ENCODE data around the gene PGA4.
A peak's percentile ranks its signal among the peaks of the same experiment; 100 is the strongest.
"Not testable (repeated sequence)": the region's sequence is repeated elsewhere in the genome, so short reads cannot be mapped to it uniquely, and the experiment has no call there.

The PGA4 gene

DNA sequence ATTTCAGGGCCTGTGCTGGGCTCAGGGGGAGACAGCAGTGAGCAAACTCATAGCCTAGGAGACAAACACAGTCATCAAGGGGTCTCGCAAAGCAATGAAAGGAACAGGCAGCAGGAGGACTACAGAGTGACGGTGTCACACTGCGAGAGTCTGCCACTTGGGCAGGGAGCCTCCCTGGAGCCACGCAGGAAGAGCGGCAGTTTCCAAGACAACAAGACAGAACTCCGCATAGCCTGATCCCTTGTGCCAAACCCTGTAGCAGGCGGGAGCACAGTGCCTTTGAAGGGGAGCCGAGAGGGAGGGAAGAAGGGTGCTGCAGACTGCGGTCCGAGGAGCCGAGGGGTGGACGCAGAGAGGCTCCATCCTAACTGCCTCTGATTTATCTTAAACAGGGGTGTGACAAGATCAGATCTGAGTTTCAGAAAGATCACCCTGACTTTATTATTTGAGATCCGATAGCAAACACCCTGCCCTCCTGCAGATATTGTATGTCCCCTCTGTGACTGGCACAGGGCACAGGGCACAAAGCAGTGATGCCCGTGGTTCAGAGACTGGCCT lies 17.6 kb upstream of the PGA4 start:
- DNase-seq = peak in 2 of 14 donors; percentile 6 to 63

DNA sequence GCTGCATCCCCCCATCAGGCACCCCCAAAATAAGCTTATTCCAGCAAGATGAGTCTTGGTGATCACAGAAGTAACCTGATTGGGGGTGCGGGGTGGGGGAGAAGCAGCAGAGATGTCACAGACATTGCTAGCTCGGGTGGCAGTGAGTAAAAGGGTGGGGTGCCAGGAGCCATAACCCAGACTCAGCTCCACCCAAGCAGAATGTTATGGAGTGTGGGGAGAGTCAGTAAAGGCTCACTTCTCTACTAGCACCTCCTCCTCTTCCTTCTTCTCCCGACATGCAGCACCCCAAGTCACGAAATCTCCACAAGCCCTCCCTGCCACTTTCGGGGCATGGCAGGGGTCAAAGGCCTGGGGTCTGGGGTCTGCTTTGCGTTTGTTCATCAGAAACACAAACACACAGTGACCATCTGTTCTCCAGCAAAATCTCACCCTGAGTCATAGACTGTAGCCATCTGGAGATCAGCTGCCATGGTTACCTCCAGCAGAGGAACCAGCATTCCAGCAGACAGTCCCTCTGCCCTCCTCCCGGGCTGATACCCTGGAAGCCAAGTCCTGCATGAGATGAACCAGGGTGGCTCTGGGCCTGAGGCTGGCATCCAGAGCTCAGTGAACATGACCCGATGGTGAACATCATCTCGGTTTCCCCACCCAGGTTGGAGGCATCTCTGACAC lies 14.4 kb upstream of the PGA4 start:
- DNase-seq = not testable (repeated sequence)

DNA sequence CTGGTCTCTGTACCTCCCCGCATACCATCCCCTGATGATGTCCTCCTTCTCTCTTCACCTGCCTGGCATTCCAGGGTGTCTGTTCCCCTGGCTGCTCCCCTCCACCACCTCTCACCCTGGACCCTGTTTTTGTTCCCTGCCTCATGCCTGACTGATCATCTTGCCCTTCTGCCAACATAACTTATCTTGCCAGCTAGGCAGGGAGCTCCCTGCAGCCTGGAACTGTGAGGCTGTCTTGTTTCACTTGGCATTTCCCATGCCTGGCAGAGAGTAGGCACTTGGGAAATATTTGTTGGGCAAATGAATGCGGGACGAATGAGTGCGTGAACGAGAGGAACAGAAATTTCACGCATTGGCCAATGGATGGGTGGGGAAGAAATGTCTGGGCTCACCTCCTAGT lies 11.5 kb upstream of the PGA4 start:
- not testable (repeated sequence) for DNase-seq

DNA sequence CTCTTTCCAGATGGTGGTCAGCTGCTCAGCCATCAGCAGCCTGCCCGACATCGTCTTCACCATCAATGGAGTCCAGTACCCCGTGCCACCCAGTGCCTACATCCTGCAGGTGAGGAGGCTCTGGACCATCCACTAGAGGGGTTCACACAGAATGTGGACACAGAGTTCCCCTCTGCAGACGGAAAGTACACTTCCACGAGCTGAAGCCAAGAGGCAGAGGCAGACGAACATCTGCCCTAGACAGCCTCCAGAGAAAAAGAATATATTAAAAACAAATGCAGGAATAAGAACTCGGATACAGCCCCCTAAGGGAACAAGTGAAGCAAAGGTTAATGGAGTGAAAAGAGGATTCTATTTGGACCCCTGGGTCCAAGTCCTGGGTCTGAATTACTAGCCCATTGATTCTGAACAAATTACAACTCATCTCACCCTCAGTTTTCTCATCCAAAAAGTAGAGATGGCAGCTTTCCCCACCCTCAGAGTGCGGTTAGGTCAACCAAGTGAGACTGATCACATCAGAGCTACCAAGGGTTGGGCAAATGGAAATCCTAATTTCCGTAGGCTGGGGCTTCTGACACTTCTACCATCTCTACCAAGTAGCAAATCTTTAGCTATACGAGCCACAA lies 10.7 kb upstream of the PGA4 start:
- DNase-seq = not testable (repeated sequence)

DNA sequence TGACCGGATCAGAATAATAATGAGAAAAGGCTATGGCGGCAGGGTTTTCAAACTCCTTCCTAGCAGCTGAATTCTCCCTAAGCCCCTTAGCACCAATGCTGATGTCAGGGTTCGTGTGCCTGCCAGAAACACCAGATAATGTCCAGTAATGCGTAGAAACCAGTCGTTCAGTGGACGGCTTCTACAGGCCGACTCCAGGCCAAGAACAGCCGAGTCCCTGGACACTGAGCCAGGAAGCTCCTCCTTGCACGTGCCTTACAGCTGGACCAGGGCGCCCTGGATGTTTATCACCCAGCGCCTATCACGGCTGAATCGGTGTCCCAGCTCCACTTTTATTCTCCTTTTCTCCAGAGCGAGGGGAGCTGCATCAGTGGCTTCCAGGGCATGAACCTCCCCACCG lies 9.9 kb upstream of the PGA4 start:
- DNase-seq = not testable (repeated sequence)

DNA sequence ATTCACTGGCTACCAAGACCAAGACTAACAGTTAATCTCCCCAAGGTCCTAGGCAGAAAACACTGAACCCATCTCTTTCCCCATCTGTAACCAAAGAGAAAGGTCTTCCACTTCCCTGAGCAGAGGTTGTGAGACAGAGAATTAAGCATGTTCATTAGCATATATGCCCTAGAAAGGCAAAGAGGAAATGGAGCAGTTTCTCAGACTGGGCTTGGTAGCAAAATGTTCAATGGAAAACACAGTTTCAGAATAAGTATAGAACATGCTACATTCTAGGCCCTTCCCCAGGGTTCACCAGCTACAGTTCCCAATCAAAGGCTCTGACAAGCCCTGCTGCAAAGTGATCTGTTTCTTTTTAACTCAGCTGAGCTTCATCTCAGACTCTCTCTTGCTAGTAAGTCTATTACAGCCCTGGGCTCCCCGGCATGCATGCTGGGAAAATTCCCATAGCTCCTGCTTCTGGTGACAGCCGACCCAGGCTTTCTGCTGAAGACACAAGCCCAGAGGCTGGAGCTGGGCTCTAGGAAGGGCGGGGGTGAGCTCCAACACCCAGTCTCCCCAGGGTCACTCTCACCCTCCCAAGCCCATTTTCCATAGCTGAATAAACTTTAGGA lies 8.3 kb upstream of the PGA4 start:
- not testable (repeated sequence) for DNase-seq

DNA sequence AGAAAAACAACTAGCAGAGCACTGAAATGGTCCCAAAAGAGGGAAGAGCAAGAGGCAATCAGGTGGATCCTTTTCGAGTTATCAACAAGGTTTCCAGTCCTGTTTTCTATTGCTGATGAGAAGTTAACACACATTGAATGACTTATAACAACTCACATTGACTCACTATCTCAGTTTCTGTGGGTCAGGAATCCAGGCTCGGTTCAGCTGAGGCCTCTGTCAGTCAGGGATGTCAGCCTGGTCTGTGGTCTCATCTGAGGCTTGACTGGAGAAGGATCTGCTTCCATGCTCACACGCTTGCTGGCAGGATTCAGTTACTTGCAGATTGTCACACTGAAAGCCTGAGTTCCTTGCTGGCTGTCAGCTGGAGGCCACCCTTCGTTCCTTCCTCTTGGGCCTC lies 3.8 kb upstream of the PGA4 start:
- not testable (repeated sequence) for DNase-seq

DNA sequence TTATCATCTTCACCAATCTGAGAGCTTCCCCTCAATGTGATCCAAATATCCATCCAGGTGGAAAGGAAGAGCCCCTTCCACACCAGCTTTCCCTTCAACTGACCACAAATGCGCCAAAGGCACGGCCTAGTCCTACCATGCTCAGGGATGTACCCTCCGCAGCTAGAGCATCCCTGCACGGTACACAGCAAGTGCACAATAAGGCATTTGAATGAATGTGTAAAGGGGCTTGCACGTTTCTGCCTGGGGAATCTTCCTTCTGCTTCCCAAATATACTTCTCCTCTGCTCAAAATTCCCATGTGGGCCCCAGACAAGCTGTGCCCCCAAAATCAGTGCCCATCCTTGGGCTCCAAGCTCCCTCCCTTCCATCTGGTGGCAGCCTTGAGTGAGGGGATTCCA lies 3.1 kb upstream of the PGA4 start:
- not testable (repeated sequence) for DNase-seq

DNA sequence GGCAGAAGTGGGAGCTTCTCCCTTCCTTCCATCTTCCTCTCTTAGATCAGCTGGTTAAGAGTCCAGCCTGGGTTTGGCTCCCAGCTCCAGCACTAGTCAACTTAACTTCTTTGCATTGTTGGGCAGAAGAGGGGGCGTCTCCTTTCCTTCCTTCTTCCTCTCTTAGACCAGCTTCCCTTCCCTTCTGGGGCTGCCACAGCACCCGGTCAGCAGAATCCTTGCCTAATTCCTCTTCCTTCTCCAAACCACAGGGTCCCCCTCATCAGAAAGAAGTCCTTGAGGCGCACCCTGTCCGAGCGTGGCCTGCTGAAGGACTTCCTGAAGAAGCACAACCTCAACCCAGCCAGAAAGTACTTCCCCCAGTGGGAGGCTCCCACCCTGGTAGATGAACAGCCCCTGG lies 545 bp downstream of the PGA4 start:
- DNase-seq = not testable (repeated sequence)

DNA sequence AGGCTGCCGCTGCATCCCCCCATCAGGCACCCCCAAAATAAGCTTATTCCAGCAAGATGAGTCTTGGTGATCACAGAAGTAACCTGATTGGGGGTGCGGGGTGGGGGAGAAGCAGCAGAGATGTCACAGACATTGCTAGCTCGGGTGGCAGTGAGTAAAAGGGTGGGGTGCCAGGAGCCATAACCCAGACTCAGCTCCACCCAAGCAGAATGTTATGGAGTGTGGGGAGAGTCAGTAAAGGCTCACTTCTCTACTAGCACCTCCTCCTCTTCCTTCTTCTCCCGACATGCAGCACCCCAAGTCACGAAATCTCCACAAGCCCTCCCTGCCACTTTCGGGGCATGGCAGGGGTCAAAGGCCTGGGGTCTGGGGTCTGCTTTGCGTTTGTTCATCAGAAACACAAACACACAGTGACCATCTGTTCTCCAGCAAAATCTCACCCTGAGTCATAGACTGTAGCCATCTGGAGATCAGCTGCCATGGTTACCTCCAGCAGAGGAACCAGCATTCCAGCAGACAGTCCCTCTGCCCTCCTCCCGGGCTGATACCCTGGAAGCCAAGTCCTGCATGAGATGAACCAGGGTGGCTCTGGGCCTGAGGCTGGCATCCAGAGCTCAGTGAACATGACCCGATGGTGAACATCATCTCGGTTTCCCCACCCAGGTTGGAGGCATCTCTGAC lies 4.5 kb downstream of the PGA4 start:
- DNase-seq = not testable (repeated sequence)

DNA sequence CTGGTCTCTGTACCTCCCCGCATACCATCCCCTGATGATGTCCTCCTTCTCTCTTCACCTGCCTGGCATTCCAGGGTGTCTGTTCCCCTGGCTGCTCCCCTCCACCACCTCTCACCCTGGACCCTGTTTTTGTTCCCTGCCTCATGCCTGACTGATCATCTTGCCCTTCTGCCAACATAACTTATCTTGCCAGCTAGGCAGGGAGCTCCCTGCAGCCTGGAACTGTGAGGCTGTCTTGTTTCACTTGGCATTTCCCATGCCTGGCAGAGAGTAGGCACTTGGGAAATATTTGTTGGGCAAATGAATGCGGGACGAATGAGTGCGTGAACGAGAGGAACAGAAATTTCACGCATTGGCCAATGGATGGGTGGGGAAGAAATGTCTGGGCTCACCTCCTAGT lies 7.3 kb downstream of the PGA4 start:
- DNase-seq = not testable (repeated sequence)

DNA sequence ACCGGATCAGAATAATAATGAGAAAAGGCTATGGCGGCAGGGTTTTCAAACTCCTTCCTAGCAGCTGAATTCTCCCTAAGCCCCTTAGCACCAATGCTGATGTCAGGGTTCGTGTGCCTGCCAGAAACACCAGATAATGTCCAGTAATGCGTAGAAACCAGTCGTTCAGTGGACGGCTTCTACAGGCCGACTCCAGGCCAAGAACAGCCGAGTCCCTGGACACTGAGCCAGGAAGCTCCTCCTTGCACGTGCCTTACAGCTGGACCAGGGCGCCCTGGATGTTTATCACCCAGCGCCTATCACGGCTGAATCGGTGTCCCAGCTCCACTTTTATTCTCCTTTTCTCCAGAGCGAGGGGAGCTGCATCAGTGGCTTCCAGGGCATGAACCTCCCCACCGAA lies 8.9 kb downstream of the PGA4 start:
- not testable (repeated sequence) for DNase-seq

DNA sequence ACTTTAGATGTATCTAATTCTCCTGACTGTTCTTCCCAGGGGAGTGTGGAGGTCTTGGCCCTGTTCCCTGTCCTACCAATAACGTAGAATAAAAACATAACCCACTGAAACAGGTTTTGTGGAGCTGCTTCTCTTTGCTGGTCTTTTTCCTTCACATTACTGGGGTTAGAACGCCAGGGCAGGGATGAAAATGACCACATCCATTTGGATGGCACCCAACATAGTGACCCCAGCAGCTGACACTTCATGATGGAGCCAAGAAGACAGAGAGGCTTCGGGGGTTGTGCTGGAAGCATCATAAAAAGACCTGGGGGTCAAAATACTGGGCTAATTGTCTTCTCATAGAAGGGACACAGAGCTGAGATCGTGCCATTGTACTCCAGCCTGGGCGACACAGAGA lies 9.4 kb downstream of the PGA4 start:
- not testable (repeated sequence) for DNase-seq

DNA sequence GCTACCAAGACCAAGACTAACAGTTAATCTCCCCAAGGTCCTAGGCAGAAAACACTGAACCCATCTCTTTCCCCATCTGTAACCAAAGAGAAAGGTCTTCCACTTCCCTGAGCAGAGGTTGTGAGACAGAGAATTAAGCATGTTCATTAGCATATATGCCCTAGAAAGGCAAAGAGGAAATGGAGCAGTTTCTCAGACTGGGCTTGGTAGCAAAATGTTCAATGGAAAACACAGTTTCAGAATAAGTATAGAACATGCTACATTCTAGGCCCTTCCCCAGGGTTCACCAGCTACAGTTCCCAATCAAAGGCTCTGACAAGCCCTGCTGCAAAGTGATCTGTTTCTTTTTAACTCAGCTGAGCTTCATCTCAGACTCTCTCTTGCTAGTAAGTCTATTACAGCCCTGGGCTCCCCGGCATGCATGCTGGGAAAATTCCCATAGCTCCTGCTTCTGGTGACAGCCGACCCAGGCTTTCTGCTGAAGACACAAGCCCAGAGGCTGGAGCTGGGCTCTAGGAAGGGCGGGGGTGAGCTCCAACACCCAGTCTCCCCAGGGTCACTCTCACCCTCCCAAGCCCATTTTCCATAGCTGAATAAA lies 10.5 kb downstream of the PGA4 start:
- DNase-seq = not testable (repeated sequence)

DNA sequence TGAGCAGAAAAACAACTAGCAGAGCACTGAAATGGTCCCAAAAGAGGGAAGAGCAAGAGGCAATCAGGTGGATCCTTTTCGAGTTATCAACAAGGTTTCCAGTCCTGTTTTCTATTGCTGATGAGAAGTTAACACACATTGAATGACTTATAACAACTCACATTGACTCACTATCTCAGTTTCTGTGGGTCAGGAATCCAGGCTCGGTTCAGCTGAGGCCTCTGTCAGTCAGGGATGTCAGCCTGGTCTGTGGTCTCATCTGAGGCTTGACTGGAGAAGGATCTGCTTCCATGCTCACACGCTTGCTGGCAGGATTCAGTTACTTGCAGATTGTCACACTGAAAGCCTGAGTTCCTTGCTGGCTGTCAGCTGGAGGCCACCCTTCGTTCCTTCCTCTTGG lies 15.0 kb downstream of the PGA4 start:
- not testable (repeated sequence) for DNase-seq

DNA sequence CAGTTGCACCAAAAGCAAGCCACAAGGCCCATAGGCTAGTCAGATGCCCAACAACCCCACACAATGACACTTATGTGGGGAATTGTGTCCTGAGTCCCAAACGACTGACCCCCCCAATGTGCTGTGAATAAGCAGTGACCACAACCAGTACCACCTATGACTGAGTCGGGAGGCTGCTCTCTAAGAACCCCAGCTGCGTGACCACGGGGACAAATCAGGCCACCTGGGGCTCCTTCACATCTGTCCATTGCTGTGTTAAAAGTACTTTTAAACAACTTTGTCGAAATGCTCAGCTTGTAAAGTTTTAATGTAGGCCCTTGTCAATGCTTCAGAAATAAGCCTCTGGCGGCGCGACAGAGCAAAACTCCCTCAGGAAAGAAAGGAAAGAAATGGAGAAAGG lies 18.1 kb downstream of the PGA4 start:
- not testable (repeated sequence) for DNase-seq

DNA sequence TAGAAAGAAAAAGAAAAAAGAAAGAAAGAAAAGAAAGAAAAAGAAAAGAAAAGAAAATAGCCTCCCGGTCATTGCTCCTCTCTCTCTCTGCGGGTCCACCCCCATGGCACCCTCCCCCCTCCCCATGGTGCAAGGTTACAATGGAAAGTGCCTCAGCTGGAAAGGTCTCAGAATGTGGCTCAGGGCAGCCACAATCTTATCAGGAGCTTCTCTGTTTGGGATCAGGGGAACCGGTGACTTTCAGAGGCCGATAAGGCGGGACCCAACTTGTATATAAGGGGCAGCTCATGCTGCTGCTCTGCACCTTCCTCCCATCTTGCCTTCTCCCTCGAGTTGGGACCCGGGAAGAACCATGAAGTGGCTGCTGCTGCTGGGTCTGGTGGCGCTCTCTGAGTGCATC lies 18.7 kb downstream of the PGA4 start, which contains the start of gene PGA5:
PGA5 (plus strand) TSS at position 301 of the 400 bp plus-strand sequence; CDS start at position 353, 52 bp downstream.
- DNase-seq = not testable (repeated sequence)

DNA sequence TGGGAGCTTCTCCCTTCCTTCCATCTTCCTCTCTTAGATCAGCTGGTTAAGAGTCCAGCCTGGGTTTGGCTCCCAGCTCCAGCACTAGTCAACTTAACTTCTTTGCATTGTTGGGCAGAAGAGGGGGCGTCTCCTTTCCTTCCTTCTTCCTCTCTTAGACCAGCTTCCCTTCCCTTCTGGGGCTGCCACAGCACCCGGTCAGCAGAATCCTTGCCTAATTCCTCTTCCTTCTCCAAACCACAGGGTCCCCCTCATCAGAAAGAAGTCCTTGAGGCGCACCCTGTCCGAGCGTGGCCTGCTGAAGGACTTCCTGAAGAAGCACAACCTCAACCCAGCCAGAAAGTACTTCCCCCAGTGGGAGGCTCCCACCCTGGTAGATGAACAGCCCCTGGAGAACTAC lies 19.4 kb downstream of the PGA4 start:
- DNase-seq = not testable (repeated sequence)

DNA sequence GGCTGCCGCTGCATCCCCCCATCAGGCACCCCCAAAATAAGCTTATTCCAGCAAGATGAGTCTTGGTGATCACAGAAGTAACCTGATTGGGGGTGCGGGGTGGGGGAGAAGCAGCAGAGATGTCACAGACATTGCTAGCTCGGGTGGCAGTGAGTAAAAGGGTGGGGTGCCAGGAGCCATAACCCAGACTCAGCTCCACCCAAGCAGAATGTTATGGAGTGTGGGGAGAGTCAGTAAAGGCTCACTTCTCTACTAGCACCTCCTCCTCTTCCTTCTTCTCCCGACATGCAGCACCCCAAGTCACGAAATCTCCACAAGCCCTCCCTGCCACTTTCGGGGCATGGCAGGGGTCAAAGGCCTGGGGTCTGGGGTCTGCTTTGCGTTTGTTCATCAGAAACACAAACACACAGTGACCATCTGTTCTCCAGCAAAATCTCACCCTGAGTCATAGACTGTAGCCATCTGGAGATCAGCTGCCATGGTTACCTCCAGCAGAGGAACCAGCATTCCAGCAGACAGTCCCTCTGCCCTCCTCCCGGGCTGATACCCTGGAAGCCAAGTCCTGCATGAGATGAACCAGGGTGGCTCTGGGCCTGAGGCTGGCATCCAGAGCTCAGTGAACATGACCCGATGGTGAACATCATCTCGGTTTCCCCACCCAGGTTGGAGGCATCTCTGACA lies 23.3 kb downstream of the PGA4 start:
- DNase-seq = not testable (repeated sequence)

DNA sequence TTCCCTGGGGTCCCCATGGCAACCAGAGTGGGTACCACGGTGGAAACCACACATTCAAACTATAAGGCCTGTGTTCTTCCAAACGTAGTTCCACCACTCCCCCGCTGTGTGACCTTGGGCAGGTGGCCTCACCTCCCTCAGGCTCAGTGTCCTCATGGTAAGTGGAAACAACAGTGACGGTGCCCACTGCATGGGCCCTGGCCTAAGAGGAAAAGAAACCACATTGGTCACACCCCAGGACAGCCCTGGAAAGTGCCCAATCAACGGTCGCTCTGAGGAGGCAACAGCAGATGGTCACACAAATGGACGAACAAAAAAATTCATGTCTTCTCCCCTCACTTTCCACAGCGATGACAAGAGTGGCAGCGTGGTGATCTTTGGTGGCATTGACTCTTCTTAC lies 25.9 kb downstream of the PGA4 start:
- peak in 1 of 14 donors; percentile 5 for DNase-seq

DNA sequence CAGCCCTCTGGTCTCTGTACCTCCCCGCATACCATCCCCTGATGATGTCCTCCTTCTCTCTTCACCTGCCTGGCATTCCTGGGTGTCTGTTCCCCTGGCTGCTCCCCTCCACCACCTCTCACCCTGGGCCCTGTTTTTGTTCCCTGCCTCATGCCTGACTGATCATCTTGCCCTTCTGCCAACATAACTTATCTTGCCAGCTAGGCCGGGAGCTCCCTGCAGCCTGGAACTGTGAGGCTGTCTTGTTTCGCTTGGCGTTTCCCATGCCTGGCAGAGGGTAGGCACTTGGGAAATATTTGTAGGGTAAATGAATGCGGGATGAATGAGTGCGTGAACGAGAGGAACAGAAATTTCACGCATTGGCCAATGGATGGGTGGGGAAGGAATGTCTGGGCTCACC lies 27.1 kb downstream of the PGA4 start:
- DNase-seq = peak in 2 of 14 donors; percentile 23 to 85

Measured in C1 segment of cervical spinal cord (tissue), 14 donors.